Tibial nerve (tissue), 4 donors: ENCODE results near the gene ARR3.

Experiments used
- EP300 ChIP-seq, 2 donors: sonication (generic); formaldehyde crosslinking; IDR thresholded peaks; one replicate each; pipeline ENCODE4 v1.6.1; 2017; ENCODE audit warnings: antibody characterized with exemption in 2 of 2, mild to moderate bottlenecking in 1 of 2
- POLR2A ChIP-seq, 2 donors: fragments of 450-650 bp; IDR thresholded peaks; one replicate each; pipeline ENCODE4 v1.6.1; 2017; ENCODE audit warnings: antibody characterized with exemption in 2 of 2, mild to moderate bottlenecking in 2 of 2, moderate library complexity in 2 of 2
- TF ChIP-seq, protein P1 (sequence below), 5 experiments: fragments of 200-600 bp in 3 of 5; fragments of 450-650 bp in 2 of 5; sonication (generic) in 3 of 5; IDR thresholded peaks; one replicate each; pipeline ENCODE4 v1.5.1; 2016 to 2019; ENCODE audit warnings: antibody characterized with exemption in 5 of 5, mild to moderate bottlenecking in 3 of 5, moderate library complexity in 2 of 5

GRCh38 chrX:70254063-70254400 is 14.1 kb upstream of the ARR3 start:
- TF ChIP-seq EP300 (IDR thresholded peaks at IDR 0.05) (no peak), POLR2A (IDR thresholded peaks at IDR 0.05) (no peak)
- TF ChIP-seq, protein P1, sequence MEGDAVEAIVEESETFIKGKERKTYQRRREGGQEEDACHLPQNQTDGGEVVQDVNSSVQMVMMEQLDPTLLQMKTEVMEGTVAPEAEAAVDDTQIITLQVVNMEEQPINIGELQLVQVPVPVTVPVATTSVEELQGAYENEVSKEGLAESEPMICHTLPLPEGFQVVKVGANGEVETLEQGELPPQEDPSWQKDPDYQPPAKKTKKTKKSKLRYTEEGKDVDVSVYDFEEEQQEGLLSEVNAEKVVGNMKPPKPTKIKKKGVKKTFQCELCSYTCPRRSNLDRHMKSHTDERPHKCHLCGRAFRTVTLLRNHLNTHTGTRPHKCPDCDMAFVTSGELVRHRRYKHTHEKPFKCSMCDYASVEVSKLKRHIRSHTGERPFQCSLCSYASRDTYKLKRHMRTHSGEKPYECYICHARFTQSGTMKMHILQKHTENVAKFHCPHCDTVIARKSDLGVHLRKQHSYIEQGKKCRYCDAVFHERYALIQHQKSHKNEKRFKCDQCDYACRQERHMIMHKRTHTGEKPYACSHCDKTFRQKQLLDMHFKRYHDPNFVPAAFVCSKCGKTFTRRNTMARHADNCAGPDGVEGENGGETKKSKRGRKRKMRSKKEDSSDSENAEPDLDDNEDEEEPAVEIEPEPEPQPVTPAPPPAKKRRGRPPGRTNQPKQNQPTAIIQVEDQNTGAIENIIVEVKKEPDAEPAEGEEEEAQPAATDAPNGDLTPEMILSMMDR (IDR thresholded peaks at IDR 0.05), result no peak
